Activated T-cell treated with anti-CD3 and anti-CD28 coated beads for 48 hours (primary cell): ENCODE data around the gene ROR2.

Experiments used
- DNase-seq: peaks from one replicate; pipeline ENCODE4 v3.0.0-alpha.2; 2020; ENCODE audit warnings: low read depth

ROR2 gene

GRCh38 chr9:91515074-91515687, 434.8 kb downstream of the ROR2 start:
- DNase-seq = peak; percentile 15
